Gastroesophageal sphincter (tissue), 4 donors: Measurements from ENCODE around the gene NOTCH4. TPM values are rescaled to one million over a fixed set of nuclear protein-coding genes. Genes with fewer than 3 reads are reported as not detected.

Source experiments
- ATAC-seq: fragments of 150-250 bp; one replicate; pipeline ENCODE4 v1.9.1; 2016; ENCODE audit warnings: mild to moderate bottlenecking, moderate library complexity
- H3K27ac ChIP-seq, 4 donors: fragments of 200-600 bp; sonication (generic) in 3 of 4; 1 replicate in 3 of 4; 2 replicates in 1 of 4; pipeline ENCODE4 v1.5.1; 2016 to 2019
- H3K27me3 ChIP-seq: fragments of 200-600 bp; sonication (generic); one replicate; pipeline ENCODE4 v1.5.1; 2019
- H3K36me3 ChIP-seq, 2 donors: fragments of 200-600 bp; sonication (generic); one replicate each; pipeline ENCODE4 v1.5.1; 2019; ENCODE audit warnings: control low read depth in 1 of 2
- H3K4me1 ChIP-seq, 3 donors: fragments of 200-600 bp; sonication (generic); 1 replicate in 2 of 3; 2 replicates in 1 of 3; pipeline ENCODE4 v1.5.1; 2016 to 2019; ENCODE audit warnings: control low read depth in 2 of 3
- H3K4me3 ChIP-seq, 2 donors: fragments of 200-600 bp; sonication (generic); one replicate each; pipeline ENCODE4 v1.5.1; 2019; ENCODE audit warnings: mild to moderate bottlenecking in 1 of 2, moderate library complexity in 1 of 2
- H3K9me3 ChIP-seq, 3 donors: fragments of 200-600 bp; sonication (generic); one replicate each; pipeline ENCODE4 v1.5.1; 2017 to 2019; ENCODE audit warnings: control low read depth in 2 of 3
- CTCF ChIP-seq, 4 experiments: fragments of 200-600 bp in 2 of 4; fragments of 450-650 bp in 2 of 4; sonication (generic) in 1 of 4; IDR thresholded peaks; one replicate each; pipeline ENCODE4 v1.5.1; 2017 to 2019; ENCODE audit warnings: antibody characterized with exemption in 4 of 4, mild to moderate bottlenecking in 2 of 4, moderate library complexity in 2 of 4
- EP300 ChIP-seq: sonication (generic); formaldehyde crosslinking; IDR thresholded peaks from one replicate; pipeline ENCODE4 v1.6.1; 2017; ENCODE audit warnings: antibody characterized with exemption, mild to moderate bottlenecking
- POLR2A ChIP-seq, 2 donors: fragments of 450-650 bp; IDR thresholded peaks; one replicate each; pipeline ENCODE4 v1.6.1; 2017; ENCODE audit warnings: antibody characterized with exemption in 2 of 2, mild to moderate bottlenecking in 2 of 2, moderate library complexity in 1 of 2
- POLR2AphosphoS5 ChIP-seq: sonication (generic); formaldehyde crosslinking; IDR thresholded peaks from one replicate; pipeline ENCODE4 v1.6.1; 2017; ENCODE audit warnings: antibody characterized with exemption
- WGBS, 2 donors: methylation state at CpG; one replicate each; pipeline ENCODE4 v1.1.5; 2018; ENCODE audit warnings: low coverage in 1 of 2; 5-methylcytosine and 5-hydroxymethylcytosine counted together
- total RNA-seq, 4 donors: library from RNA; depleted of rRNA; stranded (reverse); fragments of >200 nt; gene quantifications; one replicate each; pipeline ENCODE4 v1.1.0, GENCODE V29; 2016

The NOTCH4 gene
- total RNA-seq, 4 donors from 2014 or later: 10.9 to 26.0 (median 13.2) TPM

GRCh38 chr6:32198345-32198696 lies 25.5 kb downstream of the NOTCH4 start:
- Histone ChIP-seq H3K9me3 (no peaks in the 10 kb centered on the region), H3K27ac (peak overlapping the region in 1 of 4 donors; percentile 99), H3K27me3 (peaks cover 19% of the 10 kb centered on the region), H3K4me3 (no peak overlapping the region), H3K4me1 (peaks cover 2 to 33% (median 14%) of the 10 kb centered on the region in 3 donors), H3K36me3 (no peaks in the 10 kb centered on the region)
- TF ChIP-seq POLR2AphosphoS5 (no peak), CTCF (IDR thresholded peaks at IDR 0.05) (no peak), POLR2A (IDR thresholded peaks at IDR 0.05) (no peak), EP300 (no peak)
- no peak for ATAC-seq
- WGBS, 2 donors: 60 to 80% methylated on average over 1 of the region's 3 CpGs

- ATAC-seq: no peak
- H3K27ac ChIP-seq: peak overlapping the region; percentile 95 to 99 (median 98)
- TF ChIP-seq POLR2AphosphoS5 (no peak), EP300 (no peak), CTCF (IDR thresholded peaks at IDR 0.05) (no peak), POLR2A (IDR thresholded peaks at IDR 0.05) (no peak)
- WGBS, 2 donors: 7 to 13% methylated on average over 2 to 16 of the region's 28 CpGs
- H3K27me3 ChIP-seq: peaks cover 11% of the 10 kb centered on the region
- no peaks in the 10 kb centered on the region for H3K36me3 ChIP-seq
- H3K4me3 ChIP-seq: peak overlapping the region; percentile 67 to 71
- H3K4me1 ChIP-seq: peaks cover 2 to 45% (median 14%) of the 10 kb centered on the region in 3 donors
- no peaks in the 10 kb centered on the region for H3K9me3 ChIP-seq
These were observed 26.9 kb downstream of the NOTCH4 start for GRCh38 chr6:32196682-32197616.

- TF ChIP-seq POLR2AphosphoS5 (peak; percentile 99), EP300 (peak; percentile 50), CTCF (IDR thresholded peaks at IDR 0.05) (no peak), POLR2A (IDR thresholded peaks at IDR 0.05) (peak; percentile 99)
- peak; percentile 93 for ATAC-seq
- no peaks in the 10 kb centered on the region for H3K36me3 ChIP-seq
- H3K4me1 ChIP-seq: peaks cover 2 to 53% (median 14%) of the 10 kb centered on the region in 3 donors
- no peaks in the 10 kb centered on the region for H3K9me3 ChIP-seq
- WGBS, 2 donors: 0% methylated on average over 13 of the region's 58 CpGs; no CpG with 5 or more reads in 1 of the 2 donors
- peak overlapping the region; percentile 67 to 71 for H3K4me3 ChIP-seq
- H3K27me3 ChIP-seq: peaks cover 4% of the 10 kb centered on the region
- peak overlapping the region; percentile 95 to 99 (median 98) for H3K27ac ChIP-seq
These were observed 27.8 kb downstream of the NOTCH4 start for GRCh38 chr6:32195902-32196681.

DNA sequence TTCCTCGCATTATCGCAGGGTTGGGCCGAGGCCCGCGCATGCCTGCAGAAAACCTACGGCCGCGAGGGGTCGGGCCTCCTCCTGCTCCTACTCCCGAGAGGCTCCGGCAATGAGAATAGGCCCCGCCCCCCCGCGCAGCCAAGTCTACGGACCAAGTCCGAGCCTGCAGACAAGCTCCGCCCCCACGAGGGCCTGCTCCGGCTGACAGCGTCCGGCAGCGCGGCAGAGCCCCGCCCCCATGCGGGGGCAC lies 28.3 kb downstream of the NOTCH4 start:
- Histone ChIP-seq H3K27ac (peak overlapping the region in 3 of 4 donors; percentile 95 to 99 (median 99)), H3K4me1 (peaks cover 2 to 59% (median 14%) of the 10 kb centered on the region in 3 donors)
- no CpG with 5 or more reads among the region's 25 CpGs for WGBS, 2 donors

More for the DNA sequence above, 28.3 kb downstream of the NOTCH4 start:
- ATAC-seq: peak; percentile 90
- Histone ChIP-seq H3K4me3 (peak overlapping the region in 1 of 2 donors; percentile 67), H3K9me3 (no peaks in the 10 kb centered on the region), H3K36me3 (no peaks in the 10 kb centered on the region), H3K27me3 (no peaks in the 10 kb centered on the region)
- TF ChIP-seq POLR2AphosphoS5 (no peak), CTCF (IDR thresholded peaks at IDR 0.05) (peak in 3 of 4 experiments; percentile 51 to 74 (median 63)), POLR2A (IDR thresholded peaks at IDR 0.05) (no peak)
